Karpas-422 (cell line): ENCODE results near the gene NEDD4. TPM values are rescaled to one million over a fixed set of nuclear protein-coding genes. Genes with fewer than 3 reads are reported as not detected.
A peak's percentile ranks its signal among the peaks of the same experiment; 100 is the strongest.

Experiments used
- DNase-seq: peaks from one replicate; pipeline ENCODE4 v3.0.0-alpha.2; 2015
- H2AFZ ChIP-seq: fragments of 200-600 bp; sonication (generic); 2 replicates; pipeline ENCODE4 v1.6.1; 2014; ENCODE audit warnings: antibody characterized with exemption, low read length, mixed read lengths
- H3K27ac ChIP-seq: fragments of 200-600 bp; sonication (generic); 2 replicates; pipeline ENCODE4 v1.5.1; 2014; ENCODE audit warnings: mild to moderate bottlenecking, low read length, moderate library complexity
- H3K27me3 ChIP-seq: fragments of 200-600 bp; sonication (generic); 2 replicates; pipeline ENCODE4 v1.6.1; 2014; ENCODE audit warnings: low read length, mixed read lengths
- H3K36me3 ChIP-seq: fragments of 200-600 bp; sonication (generic); 2 replicates; pipeline ENCODE4 v1.6.1; 2014; ENCODE audit warnings: low read length, mixed read lengths; ENCODE audit not compliant: insufficient read depth
- H3K4me1 ChIP-seq: fragments of 200-600 bp; sonication (generic); 2 replicates; pipeline ENCODE4 v1.6.1; 2014; ENCODE audit warnings: mild to moderate bottlenecking, low read length, mixed read lengths
- H3K4me2 ChIP-seq: fragments of 200-600 bp; sonication (generic); 2 replicates; pipeline ENCODE4 v1.6.1; 2014; ENCODE audit warnings: low read length, low read depth, mild to moderate bottlenecking; ENCODE audit not compliant: poor library complexity, severe bottlenecking
- H3K4me3 ChIP-seq: fragments of 200-600 bp; sonication (generic); 2 replicates; pipeline ENCODE4 v1.5.1; 2014; ENCODE audit warnings: mild to moderate bottlenecking, antibody characterized with exemption, low read length, mixed read lengths
- H3K79me2 ChIP-seq: fragments of 200-600 bp; sonication (generic); 2 replicates; pipeline ENCODE4 v1.6.1; 2014; ENCODE audit warnings: mild to moderate bottlenecking, low read length, mixed read lengths
- H3K9ac ChIP-seq: fragments of 200-600 bp; sonication (generic); 2 replicates; pipeline ENCODE4 v1.6.0; 2014; ENCODE audit warnings: low read length
- H3K9me2 ChIP-seq: fragments of 200-600 bp; sonication (generic), shearing (Covaris generic); replicated peaks from 2 replicates; pipeline ENCODE4 v1.6.0; 2014; ENCODE audit warnings: mild to moderate bottlenecking, low read length, moderate library complexity; ENCODE audit not compliant: insufficient read depth
- H3K9me3 ChIP-seq: fragments of 300-700, 200-600 bp; sonication (generic); 2 replicates; pipeline ENCODE4 v1.6.1; 2014; ENCODE audit warnings: low read length, mixed read lengths
- H4K20me1 ChIP-seq: fragments of 200-600 bp; sonication (generic); 2 replicates; pipeline ENCODE4 v1.6.1; 2014; ENCODE audit warnings: mild to moderate bottlenecking, antibody characterized with exemption, low read length, low read depth; ENCODE audit not compliant: insufficient read depth
- total RNA-seq: library from RNA; depleted of rRNA; stranded (reverse); fragments of >200 nt; shearing (Covaris generic); gene quantifications from 2 replicates; pipeline ENCODE4 v1.2.3, GENCODE V29; 2014; ENCODE audit warnings: low replicate concordance

NEDD4 gene
- total RNA-seq, 1 experiment from 2014 or later, result 6.3 TPM

- H3K27me3 ChIP-seq, result no peaks in the 10 kb centered on the region
- H3K4me2 ChIP-seq, result no peak overlapping the region
- no peak overlapping the region for H3K27ac ChIP-seq
- no peaks in the 10 kb centered on the region for H3K9me3 ChIP-seq
- no peak overlapping the region for H3K4me3 ChIP-seq
- H3K79me2 ChIP-seq, result no peaks in the 10 kb centered on the region
- no peaks in the 10 kb centered on the region for H4K20me1 ChIP-seq
- DNase-seq, result no peak
- H3K36me3 ChIP-seq, result no peaks in the 10 kb centered on the region
- no peaks in the 10 kb centered on the region for H3K4me1 ChIP-seq
- H3K9me2 ChIP-seq, result no peaks in the 10 kb centered on the region
- no peak overlapping the region for H3K9ac ChIP-seq
- H2AFZ ChIP-seq, result no peak overlapping the region
Measured at GRCh38 chr15:55909036-55909811, 84.2 kb downstream of the NEDD4 start.

GRCh38 chr15:55907797-55908196, 85.6 kb downstream of the NEDD4 start:
- Histone ChIP-seq H3K4me2 (no peak overlapping the region), H2AFZ (no peak overlapping the region), H3K79me2 (no peaks in the 10 kb centered on the region), H3K9ac (no peak overlapping the region), H3K27ac (no peak overlapping the region), H3K27me3 (no peaks in the 10 kb centered on the region), H3K4me3 (no peak overlapping the region), H3K36me3 (no peaks in the 10 kb centered on the region), H3K9me3 (no peaks in the 10 kb centered on the region), H3K9me2 (no peaks in the 10 kb centered on the region), H4K20me1 (no peaks in the 10 kb centered on the region), H3K4me1 (no peaks in the 10 kb centered on the region)
- no peak for DNase-seq

GRCh38 chr15:55902981-55903380, 90.4 kb downstream of the NEDD4 start:
- Histone ChIP-seq H3K4me1 (no peaks in the 10 kb centered on the region), H3K27ac (no peak overlapping the region), H2AFZ (no peak overlapping the region), H4K20me1 (no peaks in the 10 kb centered on the region), H3K9me3 (no peaks in the 10 kb centered on the region), H3K9ac (no peak overlapping the region), H3K4me3 (no peak overlapping the region), H3K9me2 (no peaks in the 10 kb centered on the region), H3K79me2 (no peaks in the 10 kb centered on the region), H3K36me3 (no peaks in the 10 kb centered on the region), H3K4me2 (no peak overlapping the region), H3K27me3 (no peaks in the 10 kb centered on the region; the same call in 1 of the 2 replicates)
- no peak for DNase-seq

GRCh38 chr15:55900019-55900418, 93.4 kb downstream of the NEDD4 start:
- H3K9ac ChIP-seq, result no peak overlapping the region
- no peaks in the 10 kb centered on the region for H3K36me3 ChIP-seq
- no peaks in the 10 kb centered on the region for H3K79me2 ChIP-seq
- no peak overlapping the region for H3K4me2 ChIP-seq
- no peak overlapping the region for H3K4me3 ChIP-seq
- H3K27me3 ChIP-seq, result no peaks in the 10 kb centered on the region; the same call in 1 of the 2 replicates
- no peak overlapping the region for H3K27ac ChIP-seq
- no peaks in the 10 kb centered on the region for H3K4me1 ChIP-seq
- no peaks in the 10 kb centered on the region for H4K20me1 ChIP-seq
- H2AFZ ChIP-seq, result no peak overlapping the region
- H3K9me2 ChIP-seq, result no peaks in the 10 kb centered on the region
- no peak for DNase-seq
- H3K9me3 ChIP-seq, result no peaks in the 10 kb centered on the region

GRCh38 chr15:55899537-55899936, 93.9 kb downstream of the NEDD4 start:
- no peak overlapping the region for H3K27ac ChIP-seq
- no peak for DNase-seq
- no peak overlapping the region for H3K9ac ChIP-seq
- no peak overlapping the region for H2AFZ ChIP-seq
- H3K9me2 ChIP-seq, result no peaks in the 10 kb centered on the region
- no peaks in the 10 kb centered on the region; the same call in 1 of the 2 replicates for H3K27me3 ChIP-seq
- H4K20me1 ChIP-seq, result no peaks in the 10 kb centered on the region
- no peaks in the 10 kb centered on the region for H3K79me2 ChIP-seq
- H3K4me1 ChIP-seq, result no peaks in the 10 kb centered on the region
- no peak overlapping the region for H3K4me2 ChIP-seq
- H3K9me3 ChIP-seq, result no peaks in the 10 kb centered on the region
- H3K36me3 ChIP-seq, result no peaks in the 10 kb centered on the region
- H3K4me3 ChIP-seq, result no peak overlapping the region

- H3K4me3 ChIP-seq, result no peak overlapping the region
- peaks cover 3% of the 10 kb centered on the region; the same call in 1 of the 2 replicates for H3K4me1 ChIP-seq
- no peak overlapping the region for H3K4me2 ChIP-seq
- no peaks in the 10 kb centered on the region; the same call in 1 of the 2 replicates for H3K27me3 ChIP-seq
- no peaks in the 10 kb centered on the region for H3K36me3 ChIP-seq
- no peak overlapping the region for H3K9ac ChIP-seq
- H4K20me1 ChIP-seq, result no peaks in the 10 kb centered on the region
- H3K79me2 ChIP-seq, result no peaks in the 10 kb centered on the region
- no peaks in the 10 kb centered on the region for H3K9me3 ChIP-seq
- H3K9me2 ChIP-seq, result no peaks in the 10 kb centered on the region
- peak; percentile 54 for DNase-seq
- no peak overlapping the region for H3K27ac ChIP-seq
- H2AFZ ChIP-seq, result no peak overlapping the region
Measured at GRCh38 chr15:55897560-55898336, 95.7 kb downstream of the NEDD4 start.

- Histone ChIP-seq H3K27me3 (no peaks in the 10 kb centered on the region; the same call in 1 of the 2 replicates), H3K4me1 (peaks cover 3% of the 10 kb centered on the region; the same call in 1 of the 2 replicates), H3K79me2 (no peaks in the 10 kb centered on the region), H3K9me2 (no peaks in the 10 kb centered on the region), H2AFZ (no peak overlapping the region), H3K9ac (no peak overlapping the region), H3K9me3 (no peaks in the 10 kb centered on the region), H3K36me3 (no peaks in the 10 kb centered on the region), H3K4me2 (no peak overlapping the region), H3K27ac (no peak overlapping the region), H3K4me3 (no peak overlapping the region), H4K20me1 (no peaks in the 10 kb centered on the region)
- DNase-seq, result no peak
Measured at GRCh38 chr15:55894399-55894965, 98.9 kb downstream of the NEDD4 start.

GRCh38 chr15:55893852-55894251, 99.6 kb downstream of the NEDD4 start:
- Histone ChIP-seq H3K4me1 (peaks cover 3% of the 10 kb centered on the region; the same call in 1 of the 2 replicates), H2AFZ (no peak overlapping the region), H3K4me2 (no peak overlapping the region), H4K20me1 (no peaks in the 10 kb centered on the region), H3K27ac (no peak overlapping the region), H3K27me3 (no peaks in the 10 kb centered on the region; the same call in 1 of the 2 replicates), H3K9ac (no peak overlapping the region), H3K9me2 (no peaks in the 10 kb centered on the region), H3K36me3 (no peaks in the 10 kb centered on the region), H3K9me3 (no peaks in the 10 kb centered on the region), H3K4me3 (no peak overlapping the region), H3K79me2 (no peaks in the 10 kb centered on the region)
- DNase-seq, result no peak
